SJSA1 (cell line): ENCODE data around the gene KLC1. TPM values are rescaled to one million over a fixed set of nuclear protein-coding genes. Genes with fewer than 3 reads are reported as not detected.

Experiments used
- DNase-seq, 2 experiments: peaks; one replicate each; pipeline ENCODE4 v3.0.0-alpha.2; 2015 to 2020; ENCODE audit warnings: low spot score in 2 of 2, low read depth in 1 of 2
- H3K27ac ChIP-seq: fragments of 250-450 bp; sonication (Bioruptor Pico); 2 replicates; pipeline ENCODE4 v1.5.1; 2020; ENCODE audit warnings: mild to moderate bottlenecking, moderate library complexity
- H3K27me3 ChIP-seq: fragments of 250-450 bp; sonication (Bioruptor Pico); replicated peaks from 2 replicates; pipeline ENCODE4 v1.5.1; 2020; ENCODE audit warnings: mild to moderate bottlenecking, moderate library complexity
- H3K36me3 ChIP-seq: fragments of 250-450 bp; sonication (Bioruptor Pico); 2 replicates; pipeline ENCODE4 v1.5.1; 2020; ENCODE audit warnings: mild to moderate bottlenecking
- H3K4me1 ChIP-seq: fragments of 250-450 bp; sonication (Bioruptor Pico); replicated peaks from 2 replicates; pipeline ENCODE4 v1.6.1; 2021; ENCODE audit warnings: mild to moderate bottlenecking
- H3K4me3 ChIP-seq: fragments of 250-450 bp; sonication (Bioruptor Pico); 2 replicates; pipeline ENCODE4 v1.5.1; 2020; ENCODE audit warnings: mild to moderate bottlenecking
- H3K9me3 ChIP-seq: fragments of 250-450 bp; sonication (Bioruptor Pico); replicated peaks from 2 replicates; pipeline ENCODE4 v1.5.1; 2020; ENCODE audit warnings: mild to moderate bottlenecking
- total RNA-seq: library from RNA; depleted of rRNA; stranded (reverse); fragments of >200 nt; shearing (Covaris generic); gene quantifications from 2 replicates; pipeline ENCODE4 v1.2.3, GENCODE V29; 2014

KLC1 gene
- total RNA-seq, 1 experiment from 2014 or later, result 196 TPM

- Histone ChIP-seq H3K27me3 (no peaks in the 10 kb centered on the region), H3K9me3 (peaks cover 5% of the 10 kb centered on the region), H3K27ac (no peak overlapping the region), H3K36me3 (no peaks in the 10 kb centered on the region), H3K4me1 (no peaks in the 10 kb centered on the region), H3K4me3 (no peak overlapping the region)
- peak in 1 of 2 experiments; percentile 21 for DNase-seq
Observed at GRCh38 chr14:103613517-103613916, 15.5 kb upstream of the KLC1 start.

GRCh38 chr14:103616635-103617300 lies 12.2 kb upstream of the KLC1 start:
- H3K4me1 ChIP-seq, result peaks cover 4% of the 10 kb centered on the region; the same call in 1 of the 2 replicates
- H3K27me3 ChIP-seq, result no peaks in the 10 kb centered on the region
- H3K9me3 ChIP-seq, result no peaks in the 10 kb centered on the region

GRCh38 chr14:103619057-103619456 lies 10.0 kb upstream of the KLC1 start:
- H3K27me3 ChIP-seq, result no peaks in the 10 kb centered on the region
- H3K9me3 ChIP-seq, result no peaks in the 10 kb centered on the region
- no peak overlapping the region for H3K27ac ChIP-seq
- no peaks in the 10 kb centered on the region for H3K36me3 ChIP-seq
- H3K4me3 ChIP-seq, result no peak overlapping the region
- peaks cover 6% of the 10 kb centered on the region for H3K4me1 ChIP-seq
- DNase-seq, result peak; percentile 33 to 57

More at GRCh38 chr14:103616635-103617300, 12.2 kb upstream of the KLC1 start:
- Histone ChIP-seq H3K4me3 (no peak overlapping the region), H3K36me3 (no peaks in the 10 kb centered on the region), H3K27ac (no peak overlapping the region)
- DNase-seq, result no peak

- Histone ChIP-seq H3K27me3 (no peaks in the 10 kb centered on the region), H3K9me3 (no peaks in the 10 kb centered on the region), H3K27ac (no peak overlapping the region), H3K4me1 (peaks cover 23% of the 10 kb centered on the region), H3K36me3 (no peaks in the 10 kb centered on the region), H3K4me3 (no peak overlapping the region)
- DNase-seq, result no peak
Observed at GRCh38 chr14:103621860-103622259, 7.2 kb upstream of the KLC1 start.

- H3K36me3 ChIP-seq, result no peaks in the 10 kb centered on the region
Observed at GRCh38 chr14:103623308-103623707, 5.7 kb upstream of the KLC1 start.

GRCh38 chr14:103623883-103624482 lies 5.0 kb upstream of the KLC1 start:
- H3K27ac ChIP-seq, result 0 out of 2 replicates have a peak overlapping the region, but pooled peaks have one; percentile 38
- no peak for DNase-seq

More at GRCh38 chr14:103623308-103623707, 5.7 kb upstream of the KLC1 start:
- H3K9me3 ChIP-seq, result no peaks in the 10 kb centered on the region
- H3K4me1 ChIP-seq, result peaks cover 36% of the 10 kb centered on the region
- H3K27me3 ChIP-seq, result no peaks in the 10 kb centered on the region
- no peak overlapping the region for H3K27ac ChIP-seq
- no peak overlapping the region for H3K4me3 ChIP-seq
- DNase-seq, result no peak

GRCh38 chr14:103624860-103625259 lies 4.2 kb upstream of the KLC1 start:
- peak; percentile 48 to 84 for DNase-seq
- H3K27me3 ChIP-seq, result no peaks in the 10 kb centered on the region
- H3K36me3 ChIP-seq, result peaks cover 8% of the 10 kb centered on the region
- H3K27ac ChIP-seq, result peak overlapping the region; percentile 38
- H3K4me1 ChIP-seq, result peaks cover 38% of the 10 kb centered on the region
- no peak overlapping the region for H3K4me3 ChIP-seq
- no peaks in the 10 kb centered on the region for H3K9me3 ChIP-seq

More at GRCh38 chr14:103623883-103624482, 5.0 kb upstream of the KLC1 start:
- Histone ChIP-seq H3K4me3 (no peak overlapping the region), H3K9me3 (no peaks in the 10 kb centered on the region), H3K27me3 (no peaks in the 10 kb centered on the region), H3K36me3 (no peaks in the 10 kb centered on the region), H3K4me1 (peaks cover 42% of the 10 kb centered on the region)

GRCh38 chr14:103625356-103626095 lies 3.5 kb upstream of the KLC1 start:
- DNase-seq, result no peak
- Histone ChIP-seq H3K4me3 (no peak overlapping the region), H3K27me3 (no peaks in the 10 kb centered on the region), H3K36me3 (peaks cover 15% of the 10 kb centered on the region), H3K27ac (peak overlapping the region; percentile 38), H3K4me1 (peaks cover 40% of the 10 kb centered on the region), H3K9me3 (no peaks in the 10 kb centered on the region)

GRCh38 chr14:103626146-103626850 lies 2.7 kb upstream of the KLC1 start:
- Histone ChIP-seq H3K9me3 (no peaks in the 10 kb centered on the region), H3K4me3 (no peak overlapping the region), H3K27me3 (no peaks in the 10 kb centered on the region), H3K36me3 (peaks cover 20% of the 10 kb centered on the region), H3K27ac (no peak overlapping the region), H3K4me1 (peaks cover 43% of the 10 kb centered on the region)
- DNase-seq, result no peak

GRCh38 chr14:103627073-103628025 lies 1.7 kb upstream of the KLC1 start:
- no peaks in the 10 kb centered on the region for H3K27me3 ChIP-seq
- DNase-seq, result no peak
- H3K36me3 ChIP-seq, result peaks cover 30% of the 10 kb centered on the region
- peak overlapping the region; percentile 92; the same call in 1 of the 2 replicates for H3K27ac ChIP-seq
- H3K4me3 ChIP-seq, result no peak overlapping the region
- peaks cover 43% of the 10 kb centered on the region for H3K4me1 ChIP-seq
- H3K9me3 ChIP-seq, result no peaks in the 10 kb centered on the region

- peak overlapping the region; percentile 92 for H3K27ac ChIP-seq
- H3K36me3 ChIP-seq, result peaks cover 39% of the 10 kb centered on the region
- peak; percentile 76 to 81 for DNase-seq
- H3K9me3 ChIP-seq, result no peaks in the 10 kb centered on the region
- peaks cover 43% of the 10 kb centered on the region for H3K4me1 ChIP-seq
- H3K27me3 ChIP-seq, result no peaks in the 10 kb centered on the region
- peak overlapping the region; percentile 98 for H3K4me3 ChIP-seq
Observed at GRCh38 chr14:103628221-103628683, 759 bp upstream of the KLC1 start.

- Histone ChIP-seq H3K9me3 (no peaks in the 10 kb centered on the region), H3K36me3 (peaks cover 44% of the 10 kb centered on the region), H3K4me1 (peaks cover 36% of the 10 kb centered on the region), H3K4me3 (peak overlapping the region; percentile 98), H3K27me3 (no peaks in the 10 kb centered on the region), H3K27ac (peak overlapping the region; percentile 92)
- DNase-seq, result peak; percentile 27 to 49
Observed at GRCh38 chr14:103629503-103630121, 601 bp downstream of the KLC1 start.
